GM12864 (cell line): ENCODE data around the gene DNALI1.
"Not testable (repeated sequence)": the region's sequence is repeated elsewhere in the genome, so short reads cannot be mapped to it uniquely, and the experiment has no call there.

Experiments
- DNase-seq: peaks from one replicate; pipeline ENCODE4 v3.0.0-alpha.2; 2011; ENCODE audit warnings: low read depth
- H3K4me3 ChIP-seq: 2 replicates; pipeline ENCODE4 v1.5.1; 2011; ENCODE audit warnings: mild to moderate bottlenecking, low read depth, low read length, control low read depth
- TF ChIP-seq, protein P1 (sequence below): IDR thresholded peaks from 2 replicates; pipeline ENCODE4 v1.5.1; 2011; ENCODE audit warnings: low read depth, mild to moderate bottlenecking, moderate library complexity, low read length, control low read depth, inconsistent platforms; ENCODE audit errors: missing control alignments

The DNALI1 gene

GRCh38 chr1:37559080-37559479, 2.3 kb downstream of the DNALI1 start:
- TF ChIP-seq, protein P1, sequence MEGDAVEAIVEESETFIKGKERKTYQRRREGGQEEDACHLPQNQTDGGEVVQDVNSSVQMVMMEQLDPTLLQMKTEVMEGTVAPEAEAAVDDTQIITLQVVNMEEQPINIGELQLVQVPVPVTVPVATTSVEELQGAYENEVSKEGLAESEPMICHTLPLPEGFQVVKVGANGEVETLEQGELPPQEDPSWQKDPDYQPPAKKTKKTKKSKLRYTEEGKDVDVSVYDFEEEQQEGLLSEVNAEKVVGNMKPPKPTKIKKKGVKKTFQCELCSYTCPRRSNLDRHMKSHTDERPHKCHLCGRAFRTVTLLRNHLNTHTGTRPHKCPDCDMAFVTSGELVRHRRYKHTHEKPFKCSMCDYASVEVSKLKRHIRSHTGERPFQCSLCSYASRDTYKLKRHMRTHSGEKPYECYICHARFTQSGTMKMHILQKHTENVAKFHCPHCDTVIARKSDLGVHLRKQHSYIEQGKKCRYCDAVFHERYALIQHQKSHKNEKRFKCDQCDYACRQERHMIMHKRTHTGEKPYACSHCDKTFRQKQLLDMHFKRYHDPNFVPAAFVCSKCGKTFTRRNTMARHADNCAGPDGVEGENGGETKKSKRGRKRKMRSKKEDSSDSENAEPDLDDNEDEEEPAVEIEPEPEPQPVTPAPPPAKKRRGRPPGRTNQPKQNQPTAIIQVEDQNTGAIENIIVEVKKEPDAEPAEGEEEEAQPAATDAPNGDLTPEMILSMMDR, result no peak
- DNase-seq, result no peak
- H3K4me3 ChIP-seq, result no peak overlapping the region

GRCh38 chr1:37559957-37560379, 3.2 kb downstream of the DNALI1 start:
- not testable (repeated sequence) for DNase-seq, H3K4me3 ChIP-seq

DNA sequence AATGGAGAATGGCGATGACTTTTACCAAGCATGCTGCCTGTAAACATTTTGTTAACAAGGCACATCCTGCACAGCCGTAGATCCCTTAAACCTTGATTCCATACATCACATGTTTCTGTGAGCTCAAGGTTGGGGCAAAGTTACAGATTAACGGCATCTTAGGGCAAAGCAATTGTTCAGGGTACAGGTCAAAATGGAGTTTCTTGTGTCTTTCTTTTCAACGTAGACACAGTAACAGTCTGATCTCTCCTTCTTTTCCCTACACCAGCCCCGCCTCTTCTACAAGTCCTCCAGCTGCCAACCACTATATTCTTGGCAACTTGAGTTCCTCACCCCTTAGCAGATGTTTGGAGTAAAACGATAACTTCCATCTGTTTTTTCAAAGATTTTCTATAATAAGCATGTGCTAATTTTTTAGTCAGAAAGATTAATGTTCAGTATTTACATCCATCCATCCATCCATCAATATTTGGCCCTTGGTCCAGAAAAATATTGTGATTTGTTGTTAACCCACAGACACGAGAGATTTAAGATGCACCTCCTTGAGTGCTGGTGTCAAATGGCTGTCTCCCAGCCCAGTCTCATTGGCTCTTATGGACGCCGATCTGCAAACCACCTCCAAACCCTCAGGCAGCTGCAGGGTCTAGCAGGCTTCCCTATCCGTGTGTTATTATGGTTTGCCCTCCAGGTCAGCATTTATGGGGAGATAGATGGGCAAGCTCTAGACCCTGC, 3.8 kb downstream of the DNALI1 start:
- no peak for DNase-seq
- no peak overlapping the region for H3K4me3 ChIP-seq
- TF ChIP-seq, protein P1, result no peak

DNA sequence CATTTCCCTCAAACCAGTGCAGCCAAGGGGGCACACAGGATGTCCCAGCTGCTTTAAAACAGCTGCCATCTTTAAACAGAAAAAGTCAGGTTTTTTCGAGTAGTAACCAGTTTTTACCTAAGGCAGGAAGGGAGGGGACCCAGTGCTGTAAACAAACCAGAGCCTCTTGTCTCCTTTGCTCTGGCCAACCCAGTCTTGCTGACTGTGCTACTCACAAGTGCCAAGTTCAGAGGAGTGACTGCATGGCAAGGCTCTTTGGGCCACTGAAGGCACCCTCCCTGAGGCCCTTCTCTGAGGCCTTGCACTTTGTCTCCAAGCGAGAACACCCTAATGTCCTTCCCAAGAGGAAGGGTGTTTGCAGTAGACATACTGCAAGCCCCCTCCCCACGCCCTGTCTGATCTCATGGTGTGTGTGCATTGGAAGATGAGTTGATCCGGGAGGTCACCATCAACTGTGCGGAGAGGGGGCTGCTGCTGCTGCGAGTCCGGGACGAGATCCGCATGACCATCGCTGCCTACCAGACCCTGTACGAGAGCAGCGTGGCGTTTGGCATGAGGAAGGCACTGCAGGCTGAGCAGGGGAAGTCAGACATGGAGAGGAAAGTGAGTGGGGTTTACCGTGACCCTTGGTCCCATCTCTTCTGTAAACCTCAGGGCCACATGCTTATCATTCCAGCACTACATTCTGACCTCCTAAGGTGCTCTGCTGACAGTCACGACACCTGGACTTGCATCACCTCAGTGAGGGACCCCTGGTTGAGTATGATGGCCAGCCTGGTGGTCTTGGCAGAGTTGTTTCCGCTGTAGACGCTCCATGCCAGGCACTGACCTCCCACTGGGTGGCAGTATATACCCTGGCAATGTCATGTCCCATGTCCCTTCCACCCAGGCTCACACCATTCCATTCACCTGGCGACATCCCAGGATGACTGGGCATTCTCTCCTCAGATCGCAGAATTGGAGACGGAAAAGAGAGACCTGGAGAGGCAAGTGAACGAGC, 4.7 kb downstream of the DNALI1 start:
- no peak overlapping the region for H3K4me3 ChIP-seq
- DNase-seq, result no peak
- TF ChIP-seq, protein P1, result peak; percentile 83

DNA sequence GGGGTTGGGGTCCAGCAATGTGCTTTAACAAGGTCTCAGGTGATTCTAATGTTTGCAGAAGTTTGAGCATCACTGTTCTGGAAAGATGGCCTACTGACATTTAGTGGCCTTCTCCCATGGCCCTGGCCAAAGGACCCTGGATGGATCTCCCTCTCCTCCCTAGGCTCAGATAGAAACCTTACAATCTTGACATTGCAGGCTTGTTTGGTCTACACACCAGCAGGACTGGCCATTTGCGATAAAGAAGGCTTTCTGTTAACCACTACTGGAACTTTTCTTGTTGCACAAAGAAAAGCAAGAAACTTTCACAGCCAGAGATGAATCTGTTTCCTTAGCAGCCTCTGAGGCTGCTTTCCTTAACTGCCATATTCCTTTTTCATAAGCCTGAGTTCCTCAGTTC, 6.2 kb downstream of the DNALI1 start:
- no peak for DNase-seq
- H3K4me3 ChIP-seq, result no peak overlapping the region
- TF ChIP-seq, protein P1, result no peak

DNA sequence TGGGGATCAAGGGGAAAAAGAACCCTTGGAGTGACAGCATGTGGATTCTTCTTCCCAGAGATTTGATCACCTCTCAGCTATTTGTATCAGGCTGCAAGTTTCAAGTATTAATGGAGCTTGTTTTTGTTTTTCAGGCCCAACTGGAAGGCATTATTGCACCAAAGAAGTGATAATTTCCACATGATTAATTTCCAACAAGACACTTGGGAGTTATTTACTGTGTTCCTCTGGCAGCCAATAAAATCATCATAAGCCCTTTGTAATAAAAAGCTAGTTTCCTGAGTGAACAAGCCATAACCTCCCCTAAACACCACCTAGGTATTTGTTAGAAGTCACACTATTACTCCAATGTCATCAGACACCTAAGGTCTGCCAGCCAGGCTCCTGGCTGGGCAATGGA, 8.2 kb downstream of the DNALI1 start:
- no peak for DNase-seq
- TF ChIP-seq, protein P1, result no peak
- no peak overlapping the region for H3K4me3 ChIP-seq

DNA sequence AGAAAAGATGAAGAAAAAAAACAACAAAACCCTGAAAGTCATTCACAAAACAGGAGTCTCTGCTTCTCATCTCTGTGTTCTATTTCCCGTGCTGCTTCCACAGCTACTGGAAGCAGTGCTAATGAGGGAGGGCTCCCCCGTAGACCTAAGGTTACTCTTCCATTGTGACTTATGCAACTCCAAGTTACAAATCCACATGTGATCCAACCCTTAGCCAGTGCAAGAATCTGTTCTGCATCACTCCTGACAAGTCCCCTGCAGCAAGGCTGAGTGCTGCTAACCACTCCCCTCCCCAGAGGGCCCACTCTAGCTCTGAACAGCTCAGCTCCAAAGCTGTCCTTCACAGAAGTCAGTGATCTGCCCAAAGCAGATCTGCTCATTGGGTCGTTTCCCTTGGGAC, 10.3 kb downstream of the DNALI1 start:
- TF ChIP-seq, protein P1, result no peak
- no peak for DNase-seq
- H3K4me3 ChIP-seq, result no peak overlapping the region
